DND-41 (cell line): ENCODE results near the gene MRPS27.

Experiments used
- CTCF ChIP-seq: IDR thresholded peaks from 2 replicates; pipeline ENCODE4 v1.5.1; 2012; ENCODE audit warnings: borderline replicate concordance, low read length, moderate library complexity, mild to moderate bottlenecking; ENCODE audit not compliant: poor library complexity, severe bottlenecking; ENCODE audit errors: extremely low read depth
- EZH2 ChIP-seq: IDR thresholded peaks from 3 replicates; pipeline ENCODE4 v1.6.1; 2012; ENCODE audit warnings: borderline replicate concordance, low read depth, mild to moderate bottlenecking, moderate library complexity, low read length, inconsistent platforms; ENCODE audit not compliant: severe bottlenecking

- TF ChIP-seq CTCF (no peak), EZH2 (no peak)
Observed at GRCh38 chr5:72171667-72172066, 148.4 kb downstream of the MRPS27 start.
